ENCODE data around the gene ADIPOR2.
"Not testable (repeated sequence)": the region's sequence is repeated elsewhere in the genome, so short reads cannot be mapped to it uniquely, and the experiment has no call there.

ADIPOR2 gene

GRCh38 chr12:1681493-1681807, 9.4 kb upstream of the ADIPOR2 start:
- Histone ChIP-seq H3K9me3 (no peaks in the 10 kb centered on the region), H3K4me1 (ENCODE audit: control insufficient read depth in 1 of 2, insufficient read depth in 1 of 2, low read depth in 1 of 2, low read length in 1 of 2) (no peaks in the 10 kb centered on the region), H3K27ac (no peak overlapping the region), H3K4me3 (ENCODE audit: low read depth in 1 of 2, low read length in 1 of 2) (no peak overlapping the region), H3K36me3 (no peaks in the 10 kb centered on the region), H3K27me3 (no peaks in the 10 kb centered on the region)
- no peak for TF ChIP-seq CTCF (IDR thresholded peaks at IDR 0.05)

DNA sequence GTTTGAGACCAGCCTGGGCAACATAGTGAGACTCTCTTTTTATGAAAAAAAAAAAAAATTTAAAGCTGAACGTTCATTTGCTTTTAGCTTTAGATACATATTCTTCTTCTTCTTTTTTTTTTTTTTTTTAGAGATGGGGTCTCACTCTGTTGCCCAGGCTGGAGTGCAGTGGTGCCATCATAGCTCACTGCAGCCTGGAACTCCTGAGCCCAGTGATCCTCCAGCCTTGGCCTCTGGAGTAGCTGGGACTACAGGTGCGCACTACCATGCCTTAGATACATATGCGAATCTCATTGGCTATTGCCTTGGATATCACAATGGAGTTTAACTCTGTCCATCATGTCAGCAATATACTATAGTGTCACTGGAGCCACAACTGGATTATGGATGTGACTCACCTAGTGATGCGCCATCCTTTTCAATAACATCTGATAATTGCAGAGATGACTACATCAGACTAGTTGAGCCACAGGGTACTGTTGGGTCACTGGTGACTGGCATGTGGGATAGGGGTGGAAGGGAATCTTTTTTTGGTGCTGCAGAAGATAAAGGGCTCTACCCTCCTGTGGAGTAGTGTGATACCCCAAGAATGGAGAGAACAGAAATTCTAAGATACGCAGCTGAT, 2.7 kb upstream of the ADIPOR2 start:
- H3K36me3 ChIP-seq: no peaks in the 10 kb centered on the region
- no peaks in the 10 kb centered on the region for H3K9me3 ChIP-seq
- no peak overlapping the region for H3K4me3 ChIP-seq (ENCODE audit: low read depth in 1 of 2, low read length in 1 of 2)
- no peak for TF ChIP-seq CTCF (IDR thresholded peaks at IDR 0.05)
- no peaks in the 10 kb centered on the region for H3K27me3 ChIP-seq
- no peak overlapping the region for H3K27ac ChIP-seq
- H3K4me1 ChIP-seq (ENCODE audit: control insufficient read depth in 1 of 2, insufficient read depth in 1 of 2, low read depth in 1 of 2, low read length in 1 of 2): peaks cover 34 to 35% of the 10 kb centered on the region in 2 experiments

GRCh38 chr12:1691123-1692007, 495 bp downstream of the ADIPOR2 start:
- Histone ChIP-seq H3K36me3 (no peaks in the 10 kb centered on the region), H3K4me1 (ENCODE audit: control insufficient read depth in 1 of 2, insufficient read depth in 1 of 2, low read depth in 1 of 2, low read length in 1 of 2) (peaks cover 42 to 44% of the 10 kb centered on the region in 2 experiments), H3K9me3 (no peaks in the 10 kb centered on the region), H3K27me3 (no peaks in the 10 kb centered on the region), H3K27ac (peak overlapping the region; percentile 91), H3K4me3 (ENCODE audit: low read depth in 1 of 2, low read length in 1 of 2) (peak overlapping the region; percentile 68 to 82)
- TF ChIP-seq CTCF (IDR thresholded peaks at IDR 0.05): no peak

- Histone ChIP-seq H3K4me3 (ENCODE audit: low read depth in 1 of 2, low read length in 1 of 2) (peak overlapping the region in 1 of 2 experiments; percentile 82), H3K27me3 (no peaks in the 10 kb centered on the region), H3K9me3 (no peaks in the 10 kb centered on the region), H3K36me3 (no peaks in the 10 kb centered on the region), H3K4me1 (ENCODE audit: control insufficient read depth in 1 of 2, insufficient read depth in 1 of 2, low read depth in 1 of 2, low read length in 1 of 2) (peaks cover 48% of the 10 kb centered on the region in 2 experiments), H3K27ac (peak overlapping the region; percentile 91)
- TF ChIP-seq CTCF (IDR thresholded peaks at IDR 0.05): no peak
These were observed 1.4 kb downstream of the ADIPOR2 start for GRCh38 chr12:1692226-1692625.

GRCh38 chr12:1692895-1693610, 2.2 kb downstream of the ADIPOR2 start:
- no peaks in the 10 kb centered on the region for H3K36me3 ChIP-seq
- peak overlapping the region; percentile 91 for H3K27ac ChIP-seq
- no peak for TF ChIP-seq CTCF (IDR thresholded peaks at IDR 0.05)
- H3K4me1 ChIP-seq (ENCODE audit: control insufficient read depth in 1 of 2, insufficient read depth in 1 of 2, low read depth in 1 of 2, low read length in 1 of 2): peaks cover 48% of the 10 kb centered on the region in 2 experiments
- no peaks in the 10 kb centered on the region for H3K27me3 ChIP-seq
- H3K4me3 ChIP-seq (ENCODE audit: low read depth in 1 of 2, low read length in 1 of 2): peak overlapping the region; percentile 4 to 82
- H3K9me3 ChIP-seq: no peaks in the 10 kb centered on the region

DNA sequence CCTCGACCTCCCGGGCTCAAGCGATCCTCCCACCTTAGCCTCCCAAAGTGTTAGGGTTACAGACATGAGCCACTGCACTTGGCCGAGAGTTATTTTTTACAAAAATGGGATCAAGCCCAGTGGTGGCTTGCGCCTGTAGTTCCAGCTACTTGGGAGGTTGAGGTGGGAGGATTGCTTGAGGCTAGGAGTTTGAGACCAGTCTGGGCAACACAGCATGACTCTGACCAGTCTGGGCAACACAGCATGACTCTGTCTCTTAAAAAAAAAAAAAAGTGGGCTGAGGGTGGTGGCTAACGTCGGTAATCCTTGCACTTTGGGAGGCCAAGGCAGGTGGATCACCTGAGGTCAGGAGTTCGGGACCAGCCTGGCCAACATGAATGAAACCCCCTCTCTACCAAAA, 4.2 kb downstream of the ADIPOR2 start:
- not testable (repeated sequence) for H3K9me3 ChIP-seq
- peaks cover 36 to 37% of the 10 kb centered on the region in 2 experiments for H3K4me1 ChIP-seq (ENCODE audit: control insufficient read depth in 1 of 2, insufficient read depth in 1 of 2, low read depth in 1 of 2, low read length in 1 of 2)

More for the DNA sequence above, 4.2 kb downstream of the ADIPOR2 start:
- H3K27me3 ChIP-seq; H3K4me3 ChIP-seq (ENCODE audit: low read depth in 1 of 2, low read length in 1 of 2); H3K27ac ChIP-seq; H3K36me3 ChIP-seq: not testable (repeated sequence)

Measured in neutrophil (primary cell).